ENCODE data around the gene PPFIBP2. TPM values are rescaled to one million over a fixed set of nuclear protein-coding genes. Genes with fewer than 3 reads are reported as not detected.

Gene PPFIBP2
- total RNA-seq, 1 donor from 2014 or later: 1.8 TPM

DNA sequence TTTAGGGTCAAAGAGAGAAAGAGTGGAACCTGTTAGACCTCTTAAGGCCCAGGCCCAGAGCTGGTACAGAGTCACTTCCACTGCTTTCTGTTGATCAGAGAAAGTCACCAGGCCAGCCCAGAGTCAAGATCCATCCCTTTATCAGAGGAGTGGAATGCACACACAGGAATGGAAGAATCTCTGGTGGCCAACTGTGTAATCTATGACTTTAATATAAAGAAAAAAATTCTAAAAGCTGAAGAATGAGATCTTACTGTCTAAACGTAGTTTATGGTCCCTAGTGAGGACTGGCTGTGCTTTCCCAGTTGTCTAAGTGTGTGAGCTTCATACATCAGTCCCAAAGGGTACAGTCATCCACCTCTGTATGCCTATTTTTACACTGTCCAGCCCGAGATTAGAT is 51.0 kb downstream of the PPFIBP2 start:
- H3K27ac Mint-ChIP-seq (ENCODE audit: unreplicated experiment): no peak overlapping the region
- H3K27me3 Mint-ChIP-seq (ENCODE audit: low read depth, unreplicated experiment): peaks cover 21% of the 10 kb centered on the region
- Histone ChIP-seq H3K36me3 (ENCODE audit: insufficient read depth, low read length) (no peaks in the 10 kb centered on the region), H4K20me1 (ENCODE audit: insufficient read depth, low read length) (no peaks in the 10 kb centered on the region), H3K4me2 (ENCODE audit: low read length) (no peak overlapping the region), H3K27me3 (ENCODE audit: insufficient read depth, low read length) (peaks cover 3% of the 10 kb centered on the region), H3K79me2 (ENCODE audit: insufficient read depth, low read length) (no peaks in the 10 kb centered on the region), H3K9me3 (ENCODE audit: insufficient read depth, low read depth, low read length) (no peaks in the 10 kb centered on the region), H3K9ac (ENCODE audit: low read length) (no peak overlapping the region), H3K4me1 (ENCODE audit: insufficient read depth, low read length) (no peaks in the 10 kb centered on the region), H3K27ac (ENCODE audit: low read depth, low read length) (no peak overlapping the region), H2AFZ (ENCODE audit: low read depth, low read length) (no peak overlapping the region), H3K4me3 (ENCODE audit: insufficient read depth, low read depth, low read length) (no peak overlapping the region)
- DNase-seq (ENCODE audit: low read depth) (no peak), FAIRE-seq (no peak)
- no peak for TF ChIP-seq EZH2 (IDR thresholded peaks at IDR 0.05; ENCODE audit: insufficient read depth, low read length)
- TF ChIP-seq, protein P1, sequence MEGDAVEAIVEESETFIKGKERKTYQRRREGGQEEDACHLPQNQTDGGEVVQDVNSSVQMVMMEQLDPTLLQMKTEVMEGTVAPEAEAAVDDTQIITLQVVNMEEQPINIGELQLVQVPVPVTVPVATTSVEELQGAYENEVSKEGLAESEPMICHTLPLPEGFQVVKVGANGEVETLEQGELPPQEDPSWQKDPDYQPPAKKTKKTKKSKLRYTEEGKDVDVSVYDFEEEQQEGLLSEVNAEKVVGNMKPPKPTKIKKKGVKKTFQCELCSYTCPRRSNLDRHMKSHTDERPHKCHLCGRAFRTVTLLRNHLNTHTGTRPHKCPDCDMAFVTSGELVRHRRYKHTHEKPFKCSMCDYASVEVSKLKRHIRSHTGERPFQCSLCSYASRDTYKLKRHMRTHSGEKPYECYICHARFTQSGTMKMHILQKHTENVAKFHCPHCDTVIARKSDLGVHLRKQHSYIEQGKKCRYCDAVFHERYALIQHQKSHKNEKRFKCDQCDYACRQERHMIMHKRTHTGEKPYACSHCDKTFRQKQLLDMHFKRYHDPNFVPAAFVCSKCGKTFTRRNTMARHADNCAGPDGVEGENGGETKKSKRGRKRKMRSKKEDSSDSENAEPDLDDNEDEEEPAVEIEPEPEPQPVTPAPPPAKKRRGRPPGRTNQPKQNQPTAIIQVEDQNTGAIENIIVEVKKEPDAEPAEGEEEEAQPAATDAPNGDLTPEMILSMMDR (IDR thresholded peaks at IDR 0.05; ENCODE audit: insufficient read depth, low read depth, low read length): no peak
- H3K36me3 Mint-ChIP-seq (ENCODE audit: low read depth, unreplicated experiment): no peaks in the 10 kb centered on the region
- no peaks in the 10 kb centered on the region for H3K4me1 Mint-ChIP-seq (ENCODE audit: low read depth, unreplicated experiment)
- no peak overlapping the region for H3K4me3 Mint-ChIP-seq (ENCODE audit: unreplicated experiment)
- peaks cover 4% of the 10 kb centered on the region for H3K9me3 Mint-ChIP-seq (ENCODE audit: unreplicated experiment)

DNA sequence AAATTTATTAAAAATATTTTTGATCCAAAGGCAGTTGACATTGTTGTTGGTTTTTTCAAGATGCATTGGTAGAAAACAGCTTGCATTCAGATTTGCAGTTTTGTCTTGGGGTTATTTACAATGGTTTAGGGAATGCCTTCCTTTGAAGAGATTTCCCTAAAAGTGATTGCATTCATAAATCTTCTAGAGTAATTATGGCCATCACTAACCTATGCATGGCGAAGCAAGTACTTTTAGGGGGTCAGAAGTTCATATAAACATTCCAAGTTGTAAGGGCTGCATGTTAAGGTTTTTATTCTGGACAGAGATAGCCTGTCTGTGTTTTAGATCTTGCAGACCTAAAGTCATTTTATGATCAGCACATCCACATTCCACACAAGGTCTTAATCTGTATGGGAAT is 53.5 kb downstream of the PPFIBP2 start:
- Histone ChIP-seq H3K27ac (ENCODE audit: low read depth, low read length) (no peak overlapping the region), H3K9ac (ENCODE audit: low read length) (no peak overlapping the region), H3K36me3 (ENCODE audit: insufficient read depth, low read length) (no peaks in the 10 kb centered on the region), H3K27me3 (ENCODE audit: insufficient read depth, low read length) (peaks cover 3% of the 10 kb centered on the region), H4K20me1 (ENCODE audit: insufficient read depth, low read length) (no peaks in the 10 kb centered on the region), H3K4me1 (ENCODE audit: insufficient read depth, low read length) (peaks cover 6% of the 10 kb centered on the region), H2AFZ (ENCODE audit: low read depth, low read length) (no peak overlapping the region), H3K4me2 (ENCODE audit: low read length) (no peak overlapping the region), H3K4me3 (ENCODE audit: insufficient read depth, low read depth, low read length) (no peak overlapping the region), H3K9me3 (ENCODE audit: insufficient read depth, low read depth, low read length) (no peaks in the 10 kb centered on the region), H3K79me2 (ENCODE audit: insufficient read depth, low read length) (no peaks in the 10 kb centered on the region)
- H3K27ac Mint-ChIP-seq (ENCODE audit: unreplicated experiment): no peak overlapping the region
- TF ChIP-seq, protein P1 (IDR thresholded peaks at IDR 0.05; ENCODE audit: insufficient read depth, low read depth, low read length): no peak
- no peak for TF ChIP-seq EZH2 (IDR thresholded peaks at IDR 0.05; ENCODE audit: insufficient read depth, low read length)
- no peak overlapping the region for H3K4me3 Mint-ChIP-seq (ENCODE audit: unreplicated experiment)
- H3K9me3 Mint-ChIP-seq (ENCODE audit: unreplicated experiment): peaks cover 4% of the 10 kb centered on the region
- H3K27me3 Mint-ChIP-seq (ENCODE audit: low read depth, unreplicated experiment): peaks cover 38% of the 10 kb centered on the region
- no peaks in the 10 kb centered on the region for H3K36me3 Mint-ChIP-seq (ENCODE audit: low read depth, unreplicated experiment)
- H3K4me1 Mint-ChIP-seq (ENCODE audit: low read depth, unreplicated experiment): peaks cover 3% of the 10 kb centered on the region
- FAIRE-seq: no peak
- DNase-seq (ENCODE audit: low read depth): no peak

DNA sequence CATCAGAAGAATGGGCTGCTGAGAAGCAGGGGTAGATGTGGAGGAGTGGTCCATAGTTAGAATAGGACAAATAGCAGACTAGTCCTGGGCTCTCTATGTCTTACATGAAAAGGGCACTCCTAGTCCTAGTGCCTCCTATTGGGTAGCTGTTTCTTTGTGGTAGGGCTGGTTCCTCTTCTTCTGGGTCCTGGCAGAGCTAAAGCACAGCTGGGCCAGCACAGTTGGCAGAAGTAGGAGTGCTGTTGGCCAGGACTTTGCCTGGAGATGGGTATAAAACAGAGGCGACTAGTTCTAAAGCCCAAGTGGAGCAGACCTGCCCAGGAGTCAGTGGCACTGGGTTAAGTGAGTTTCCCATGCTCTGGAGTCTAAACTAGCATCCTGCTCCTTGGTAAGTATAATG is 55.2 kb downstream of the PPFIBP2 start:
- Histone ChIP-seq H3K4me3 (ENCODE audit: insufficient read depth, low read depth, low read length) (no peak overlapping the region), H3K4me1 (ENCODE audit: insufficient read depth, low read length) (peaks cover 15% of the 10 kb centered on the region), H2AFZ (ENCODE audit: low read depth, low read length) (no peak overlapping the region), H3K9me3 (ENCODE audit: insufficient read depth, low read depth, low read length) (no peaks in the 10 kb centered on the region), H3K9ac (ENCODE audit: low read length) (no peak overlapping the region), H4K20me1 (ENCODE audit: insufficient read depth, low read length) (no peaks in the 10 kb centered on the region), H3K27ac (ENCODE audit: low read depth, low read length) (no peak overlapping the region), H3K4me2 (ENCODE audit: low read length) (no peak overlapping the region), H3K27me3 (ENCODE audit: insufficient read depth, low read length) (peaks cover 3% of the 10 kb centered on the region), H3K36me3 (ENCODE audit: insufficient read depth, low read length) (no peaks in the 10 kb centered on the region), H3K79me2 (ENCODE audit: insufficient read depth, low read length) (no peaks in the 10 kb centered on the region)
- H3K36me3 Mint-ChIP-seq (ENCODE audit: low read depth, unreplicated experiment): no peaks in the 10 kb centered on the region
- no peak overlapping the region for H3K4me3 Mint-ChIP-seq (ENCODE audit: unreplicated experiment)
- peaks cover 38% of the 10 kb centered on the region for H3K27me3 Mint-ChIP-seq (ENCODE audit: low read depth, unreplicated experiment)
- H3K4me1 Mint-ChIP-seq (ENCODE audit: low read depth, unreplicated experiment): peaks cover 12% of the 10 kb centered on the region
- TF ChIP-seq, protein P1 (IDR thresholded peaks at IDR 0.05; ENCODE audit: insufficient read depth, low read depth, low read length): no peak
- TF ChIP-seq EZH2 (IDR thresholded peaks at IDR 0.05; ENCODE audit: insufficient read depth, low read length): no peak
- DNase-seq (ENCODE audit: low read depth) (no peak), FAIRE-seq (no peak)
- no peak overlapping the region for H3K27ac Mint-ChIP-seq (ENCODE audit: unreplicated experiment)
- H3K9me3 Mint-ChIP-seq (ENCODE audit: unreplicated experiment): peaks cover 4% of the 10 kb centered on the region
